NCI-H1436 (cell line): ENCODE data around the gene CTNND1.

Source experiments
- DNase-seq: peaks from one replicate; lab custom pipeline; 2025; lab: John Stamatoyannopoulos, UW

The CTNND1 gene

GRCh38 chr11:57764021-57764420 is 2.4 kb downstream of the CTNND1 start:
- DNase-seq = no peak

GRCh38 chr11:57764566-57764965 is 3.0 kb downstream of the CTNND1 start:
- DNase-seq = no peak

GRCh38 chr11:57764972-57765371 is 3.4 kb downstream of the CTNND1 start:
- no peak for DNase-seq

- DNase-seq = no peak
Measured at GRCh38 chr11:57770793-57771192, 9.2 kb downstream of the CTNND1 start.

GRCh38 chr11:57771365-57771764 is 9.8 kb downstream of the CTNND1 start:
- no peak for DNase-seq

- DNase-seq = no peak
Measured at GRCh38 chr11:57772562-57772961, 11.0 kb downstream of the CTNND1 start.

- no peak for DNase-seq
Measured at GRCh38 chr11:57773026-57773598, 11.5 kb downstream of the CTNND1 start.

- DNase-seq = no peak
Measured at GRCh38 chr11:57775491-57775890, 13.9 kb downstream of the CTNND1 start.

GRCh38 chr11:57776031-57776521 is 14.5 kb downstream of the CTNND1 start:
- no peak for DNase-seq

GRCh38 chr11:57776577-57777210 is 15.1 kb downstream of the CTNND1 start:
- DNase-seq = no peak

GRCh38 chr11:57777969-57778317 is 16.3 kb downstream of the CTNND1 start:
- DNase-seq = no peak

- peak; percentile 53 for DNase-seq
Measured at GRCh38 chr11:57778318-57779037, 16.9 kb downstream of the CTNND1 start.

- no peak for DNase-seq
Measured at GRCh38 chr11:57779276-57779675, 17.7 kb downstream of the CTNND1 start.

- DNase-seq = no peak
Measured at GRCh38 chr11:57781529-57781943, 19.9 kb downstream of the CTNND1 start.

- DNase-seq = no peak
Measured at GRCh38 chr11:57785072-57785471, 23.5 kb downstream of the CTNND1 start.

GRCh38 chr11:57786436-57786835 is 24.8 kb downstream of the CTNND1 start:
- no peak for DNase-seq

- DNase-seq = no peak
Measured at GRCh38 chr11:57787006-57787604, 25.5 kb downstream of the CTNND1 start.

- DNase-seq = no peak
Measured at GRCh38 chr11:57787920-57788702, 26.5 kb downstream of the CTNND1 start.

GRCh38 chr11:57788703-57789088 is 27.1 kb downstream of the CTNND1 start:
- no peak for DNase-seq

GRCh38 chr11:57791321-57792059 is 29.9 kb downstream of the CTNND1 start:
- DNase-seq = no peak

GRCh38 chr11:57792060-57792541 is 30.5 kb downstream of the CTNND1 start:
- no peak for DNase-seq
